HFFc6 (cell line): Measurements from ENCODE around the gene GDF9. TPM values are rescaled to one million over a fixed set of nuclear protein-coding genes. Genes with fewer than 3 reads are reported as not detected.

ENCODE experiments used
- DNase-seq: peaks from one replicate; pipeline ENCODE4 v3.0.0-alpha.2; 2018
- H3K27ac Mint-ChIP-seq: 2 replicates; pipeline ENCODE4 v1.8.0; 2020; ENCODE audit warnings: mild to moderate bottlenecking, mixed read lengths
- H3K27me3 Mint-ChIP-seq: 2 replicates; pipeline ENCODE4 v1.8.0; 2021; ENCODE audit warnings: mild to moderate bottlenecking, moderate library complexity, mixed read lengths; ENCODE audit not compliant: insufficient read depth
- H3K36me3 Mint-ChIP-seq: 2 replicates; pipeline ENCODE4 v1.8.0; 2021; ENCODE audit warnings: low read depth, mixed read lengths
- H3K4me1 Mint-ChIP-seq: 2 replicates; pipeline ENCODE4 v1.8.0; 2020; ENCODE audit warnings: low read depth, mixed read lengths
- H3K4me3 Mint-ChIP-seq: 2 replicates; pipeline ENCODE4 v1.8.0; 2020; ENCODE audit warnings: mild to moderate bottlenecking, moderate library complexity, mixed read lengths
- H3K9me3 Mint-ChIP-seq: 2 replicates; pipeline ENCODE4 v1.8.0; 2020; ENCODE audit warnings: mild to moderate bottlenecking, mixed read lengths
- CTCF ChIP-seq: fragments of 200-600 bp; sonication (generic); IDR thresholded peaks from 2 replicates; pipeline ENCODE4 v1.5.0; 2021; ENCODE audit warnings: antibody characterized with exemption, mild to moderate bottlenecking
- total RNA-seq, 6 experiments: library from RNA; stranded (reverse); fragmentation: NEBNext Ultra II Directional; extraction: Animal tissue kit (Norgen Biotek cat#: 25700); gene quantifications; 2 replicates in 1 of 6; 3 replicates in 5 of 6; pipeline ENCODE4 v1.2.3, GENCODE V29; 2021

The GDF9 gene
- total RNA-seq, 6 experiments from 2014 or later: 0.09 to 0.14 (median 0.12) TPM; not detected in 3

GRCh38 chr5:132901730-132902129 lies 35.5 kb upstream of the GDF9 start:
- H3K27ac Mint-ChIP-seq: no peak overlapping the region
- no peak for DNase-seq
- no peak overlapping the region for H3K4me3 Mint-ChIP-seq
- H3K9me3 Mint-ChIP-seq: no peaks in the 10 kb centered on the region
- peaks cover 12% of the 10 kb centered on the region for H3K4me1 Mint-ChIP-seq
- H3K36me3 Mint-ChIP-seq: peaks cover 21% of the 10 kb centered on the region
- H3K27me3 Mint-ChIP-seq: no peaks in the 10 kb centered on the region; the same call in 1 of the 2 replicates
- TF ChIP-seq CTCF: peak; percentile 7; the same call in 1 of the 2 replicates

GRCh38 chr5:132901036-132901435 lies 34.8 kb upstream of the GDF9 start:
- Mint-ChIP-seq H3K9me3 (no peaks in the 10 kb centered on the region), H3K36me3 (peaks cover 27% of the 10 kb centered on the region), H3K27me3 (no peaks in the 10 kb centered on the region; the same call in 1 of the 2 replicates), H3K4me1 (peaks cover 11% of the 10 kb centered on the region; the same call in 1 of the 2 replicates), H3K27ac (no peak overlapping the region), H3K4me3 (no peak overlapping the region)
- DNase-seq: no peak
- TF ChIP-seq CTCF: no peak

GRCh38 chr5:132898094-132898493 lies 31.8 kb upstream of the GDF9 start:
- H3K4me1 Mint-ChIP-seq: 0 out of 2 replicates have a peak, but pooled peaks cover 8% of the 10 kb centered on the region
- H3K27me3 Mint-ChIP-seq: no peaks in the 10 kb centered on the region; the same call in 1 of the 2 replicates
- H3K9me3 Mint-ChIP-seq: no peaks in the 10 kb centered on the region
- peaks cover 28% of the 10 kb centered on the region for H3K36me3 Mint-ChIP-seq
- DNase-seq: no peak
- no peak for TF ChIP-seq CTCF
- no peak overlapping the region for H3K27ac Mint-ChIP-seq
- H3K4me3 Mint-ChIP-seq: no peak overlapping the region

- no peak for TF ChIP-seq CTCF
- Mint-ChIP-seq H3K4me3 (no peak overlapping the region; the same call in 1 of the 2 replicates), H3K9me3 (no peaks in the 10 kb centered on the region), H3K4me1 (0 out of 2 replicates have a peak, but pooled peaks cover 8% of the 10 kb centered on the region), H3K27me3 (no peaks in the 10 kb centered on the region; the same call in 1 of the 2 replicates), H3K36me3 (peaks cover 32% of the 10 kb centered on the region), H3K27ac (no peak overlapping the region)
- no peak for DNase-seq
Measured at GRCh38 chr5:132896685-132897084, 30.4 kb upstream of the GDF9 start.

GRCh38 chr5:132895719-132896305 lies 29.5 kb upstream of the GDF9 start:
- peaks cover 32% of the 10 kb centered on the region for H3K36me3 Mint-ChIP-seq
- no peak for TF ChIP-seq CTCF
- no peak for DNase-seq
- no peaks in the 10 kb centered on the region for H3K9me3 Mint-ChIP-seq
- 0 out of 2 replicates have a peak, but pooled peaks cover 8% of the 10 kb centered on the region for H3K4me1 Mint-ChIP-seq
- H3K4me3 Mint-ChIP-seq: no peak overlapping the region
- no peak overlapping the region for H3K27ac Mint-ChIP-seq
- H3K27me3 Mint-ChIP-seq: no peaks in the 10 kb centered on the region; the same call in 1 of the 2 replicates
